Measurements from ENCODE around the gene COL11A1.
"Not testable (repeated sequence)": the region's sequence is repeated elsewhere in the genome, so short reads cannot be mapped to it uniquely, and the experiment has no call there.

Gene COL11A1

DNA sequence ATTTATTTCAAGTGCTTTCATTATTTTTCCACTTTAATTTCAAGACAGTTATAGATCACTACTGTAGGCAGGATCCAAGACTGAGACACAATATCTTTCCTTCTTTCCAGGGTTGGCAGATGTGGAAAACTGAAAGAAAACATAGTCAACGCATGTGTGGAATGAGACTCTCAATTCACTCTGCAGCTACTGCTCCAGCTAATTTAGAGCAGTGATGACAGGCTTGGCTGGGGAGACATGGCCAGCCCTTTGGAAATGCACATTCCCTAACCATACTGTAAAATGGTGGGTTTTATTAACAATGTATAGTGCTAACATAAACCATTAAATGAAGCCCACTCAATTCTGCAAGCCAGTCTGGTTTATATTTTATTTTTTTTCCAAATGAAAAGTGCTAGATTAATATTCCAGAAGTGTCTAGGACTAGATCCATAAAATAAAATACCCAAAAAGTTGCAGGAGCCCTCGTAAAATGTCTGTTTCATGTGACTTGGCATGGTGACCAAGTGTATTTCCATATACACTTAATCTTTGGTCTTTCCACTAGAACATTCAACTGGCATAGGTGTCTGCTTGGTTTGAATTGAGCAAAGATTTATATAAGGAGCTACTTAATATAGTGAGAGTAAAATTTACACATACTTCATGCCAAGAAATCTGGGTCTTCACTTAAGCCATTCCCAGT lies 32.9 kb downstream of the COL11A1 start:
- DNase-seq, result no peak

DNA sequence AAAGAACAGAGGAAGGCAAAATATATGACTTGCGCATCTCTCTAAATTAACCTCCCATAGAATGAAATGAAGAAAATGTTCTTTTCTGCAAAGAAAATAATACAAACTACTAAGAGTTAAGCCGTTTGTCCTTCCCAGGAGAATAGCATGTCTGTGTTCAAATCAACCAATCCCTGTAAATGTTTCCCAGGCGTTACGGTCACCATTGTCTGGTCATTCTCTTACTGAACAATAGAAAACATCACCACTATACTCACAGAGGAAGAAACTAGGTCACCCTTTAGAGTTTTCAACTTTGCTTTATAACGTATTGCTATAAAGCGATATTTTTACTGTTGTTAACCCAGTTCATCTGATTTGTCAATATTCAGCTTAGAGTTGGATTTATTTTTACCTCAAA lies 34.1 kb downstream of the COL11A1 start:
- DNase-seq, result no peak

DNA sequence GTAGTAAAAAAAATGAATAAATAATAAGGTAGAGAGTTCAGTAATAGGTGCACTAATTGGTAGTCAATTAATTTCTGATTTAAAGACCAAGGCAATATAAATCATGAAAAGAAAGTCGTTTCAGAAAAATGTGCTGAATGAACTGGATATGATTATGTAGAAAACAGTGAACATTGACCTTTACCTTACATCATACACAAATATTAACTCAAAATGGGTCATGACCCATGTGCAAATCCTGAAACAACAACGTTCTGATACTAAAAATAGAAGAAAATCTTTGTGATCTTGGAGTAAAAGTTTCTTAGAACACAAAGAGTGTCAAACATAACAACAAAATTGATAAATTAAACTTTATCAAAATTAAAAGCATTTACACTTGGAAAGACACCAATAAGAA lies 39.1 kb downstream of the COL11A1 start:
- DNase-seq, result no peak

DNA sequence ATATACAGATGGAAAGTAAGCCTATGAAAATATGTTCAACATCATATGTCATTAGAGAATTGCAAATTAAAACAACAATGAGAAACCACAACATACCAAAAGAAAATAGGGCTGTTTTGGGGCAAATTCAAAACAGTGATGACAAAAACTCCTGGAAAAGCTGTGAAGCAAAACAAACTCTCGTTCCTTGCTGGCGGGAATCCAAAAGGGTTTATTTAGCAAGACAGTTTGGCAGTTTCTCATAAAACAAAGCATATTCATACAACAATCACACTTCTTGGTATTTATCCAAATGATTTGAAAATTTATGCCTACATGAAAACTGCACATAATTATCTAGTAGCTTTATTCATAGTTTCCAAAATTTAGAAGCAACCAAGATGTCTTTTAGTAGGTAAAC lies 44.4 kb downstream of the COL11A1 start:
- no peak for DNase-seq

DNA sequence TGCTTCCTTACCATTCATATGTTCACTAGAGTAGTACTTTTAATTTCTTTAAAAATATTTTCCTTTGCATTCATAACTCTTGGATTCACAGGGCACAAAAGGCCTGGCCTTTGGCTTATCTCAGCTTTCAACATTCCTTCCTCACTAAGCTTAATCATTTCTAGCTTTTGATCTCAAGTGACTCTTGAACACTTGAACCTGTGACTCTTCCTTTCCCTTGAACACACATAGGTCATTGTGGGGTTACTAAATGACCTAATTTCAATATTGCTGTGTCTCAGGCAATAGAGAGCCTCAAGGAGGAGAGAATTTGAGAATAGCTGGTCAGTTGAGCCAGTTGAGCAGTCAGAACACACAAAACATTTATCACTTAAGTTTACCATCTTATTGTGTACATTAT lies 49.9 kb downstream of the COL11A1 start:
- no peak for DNase-seq

DNA sequence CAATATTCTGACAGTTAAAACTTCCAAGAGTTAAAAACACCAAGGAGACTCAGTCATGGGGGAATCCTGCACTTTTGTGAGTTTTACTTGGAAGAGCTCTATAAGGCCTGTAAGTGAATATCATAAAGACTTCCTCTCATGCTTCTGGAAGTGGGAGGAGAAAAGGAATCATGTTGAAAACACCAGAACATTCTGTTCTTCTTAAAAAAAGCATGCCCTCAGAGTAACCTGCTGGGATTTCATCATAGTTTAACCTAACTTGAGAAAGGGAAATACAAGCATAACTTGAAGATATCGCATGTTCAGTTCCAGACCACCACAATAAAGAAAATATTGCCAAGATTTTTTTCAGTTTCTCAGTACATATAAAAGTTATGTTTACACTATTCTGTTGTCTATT lies 51.9 kb downstream of the COL11A1 start:
- no peak for DNase-seq

DNA sequence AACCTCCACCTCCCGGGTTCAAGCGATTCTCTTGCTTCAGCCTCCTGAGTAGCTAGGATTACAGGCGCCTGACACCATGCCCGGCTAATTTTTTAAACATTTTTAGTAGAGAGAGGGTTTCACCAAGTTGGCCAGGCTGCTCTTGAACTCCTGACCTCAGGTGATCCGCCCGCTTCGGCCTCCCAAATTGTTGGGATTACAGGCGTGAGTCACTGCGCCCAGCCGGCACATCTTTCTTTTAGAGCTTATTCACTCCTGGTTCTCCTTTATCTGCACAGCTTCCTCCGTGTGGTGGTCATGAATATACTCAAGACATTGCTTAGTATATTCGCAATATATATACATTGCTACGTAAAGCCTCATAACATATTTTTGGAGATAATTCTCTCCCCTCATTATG lies 80.2 kb downstream of the COL11A1 start:
- not testable (repeated sequence) for DNase-seq

DNA sequence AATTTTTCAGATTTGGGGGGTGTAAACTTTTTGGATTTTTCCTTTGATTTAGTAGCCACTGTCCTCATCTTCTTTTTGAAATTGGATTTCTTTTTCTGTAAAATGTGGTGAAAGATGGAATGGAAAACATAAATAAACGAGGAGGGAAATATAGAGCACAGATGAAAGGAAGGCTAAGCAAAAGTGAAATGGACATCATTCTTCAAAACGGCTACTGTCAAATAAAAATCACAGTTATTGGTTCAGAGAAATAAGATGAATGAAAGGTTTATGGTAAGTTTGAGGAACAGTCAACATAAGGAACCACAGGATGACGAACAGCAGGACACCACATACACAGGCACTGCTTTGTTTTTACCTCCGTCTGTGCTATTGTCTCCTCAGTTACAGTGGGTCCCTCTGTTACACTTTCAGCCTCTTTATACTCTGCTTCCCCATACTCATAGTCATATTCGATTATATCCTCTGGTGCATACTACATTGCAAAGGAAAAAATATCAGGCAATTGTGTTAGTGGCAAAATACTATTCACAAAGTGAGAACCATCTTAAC lies 82.4 kb downstream of the COL11A1 start:
- no peak for DNase-seq

DNA sequence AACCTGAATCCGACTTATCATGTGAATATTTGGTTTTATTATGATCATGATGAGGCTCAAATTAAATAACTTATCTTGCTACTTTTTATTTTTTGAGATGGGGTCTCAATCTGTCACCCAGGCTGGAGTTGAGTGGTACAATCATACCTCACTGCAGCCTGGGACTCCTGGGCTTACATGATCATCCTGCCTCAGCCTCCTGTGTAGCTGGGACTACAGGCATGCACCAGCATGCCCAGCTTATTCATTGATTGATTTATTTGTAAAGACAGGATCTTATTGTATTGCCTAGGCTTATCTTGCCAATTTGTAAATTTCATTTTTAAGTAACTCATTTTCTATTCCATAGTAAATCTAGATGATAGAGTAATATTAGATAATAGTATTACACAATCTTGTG lies 84.3 kb downstream of the COL11A1 start:
- DNase-seq, result no peak

DNA sequence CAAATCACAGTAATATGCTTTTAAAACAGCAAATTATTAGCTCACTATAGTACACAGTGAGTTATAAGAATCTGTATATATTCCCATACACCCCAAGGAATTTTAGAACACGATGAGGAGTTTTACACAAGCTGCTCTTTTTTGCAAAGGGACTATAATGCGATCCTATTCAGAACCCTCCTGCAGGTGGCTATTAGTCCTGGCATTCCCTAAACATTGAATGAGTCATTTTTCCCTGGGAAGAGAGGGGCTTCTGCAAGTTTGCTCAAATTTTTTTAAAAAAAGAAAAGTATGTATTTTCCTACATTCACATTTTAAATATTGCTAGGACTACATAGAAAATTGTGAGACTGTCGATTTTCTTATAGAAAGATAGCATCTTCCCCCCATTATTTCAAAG lies 106.3 kb downstream of the COL11A1 start:
- no peak for DNase-seq

DNA sequence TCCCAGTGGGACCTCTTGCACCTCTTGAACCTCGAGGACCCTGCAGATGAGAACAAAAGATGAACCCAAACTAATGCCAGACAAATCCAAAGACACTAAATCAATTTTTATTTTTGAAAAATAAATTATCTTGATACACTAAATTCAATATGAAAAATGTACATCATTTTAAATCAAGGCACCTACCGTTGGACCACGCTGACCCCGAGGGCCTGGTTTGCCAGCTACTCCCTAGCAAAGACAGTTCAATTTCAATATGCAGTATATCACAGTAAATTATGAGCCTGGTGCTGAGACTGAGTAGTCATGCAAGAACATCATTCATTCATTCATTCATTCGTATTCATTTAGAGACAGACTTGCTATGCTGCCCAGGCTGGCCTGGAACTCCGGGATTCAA lies 129.4 kb downstream of the COL11A1 start:
- no peak for DNase-seq

DNA sequence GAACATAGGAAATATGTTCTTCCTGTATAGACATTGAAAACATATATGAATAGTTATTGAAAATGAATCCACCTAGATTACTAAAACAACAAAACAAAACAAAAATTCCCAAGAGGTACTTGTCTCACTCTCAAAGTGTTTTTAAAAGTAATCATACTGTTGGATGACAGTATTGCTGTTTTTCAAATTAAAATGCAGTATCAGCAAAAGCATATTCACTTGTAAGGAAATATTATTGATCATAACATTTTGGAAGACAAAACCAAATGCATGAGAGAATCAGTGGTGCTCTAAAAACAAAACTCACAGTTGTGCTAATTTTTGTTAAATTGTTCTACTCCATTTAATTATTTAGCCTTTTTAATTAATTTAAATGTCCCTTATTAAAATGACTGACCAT lies 131.0 kb downstream of the COL11A1 start:
- DNase-seq, result no peak

DNA sequence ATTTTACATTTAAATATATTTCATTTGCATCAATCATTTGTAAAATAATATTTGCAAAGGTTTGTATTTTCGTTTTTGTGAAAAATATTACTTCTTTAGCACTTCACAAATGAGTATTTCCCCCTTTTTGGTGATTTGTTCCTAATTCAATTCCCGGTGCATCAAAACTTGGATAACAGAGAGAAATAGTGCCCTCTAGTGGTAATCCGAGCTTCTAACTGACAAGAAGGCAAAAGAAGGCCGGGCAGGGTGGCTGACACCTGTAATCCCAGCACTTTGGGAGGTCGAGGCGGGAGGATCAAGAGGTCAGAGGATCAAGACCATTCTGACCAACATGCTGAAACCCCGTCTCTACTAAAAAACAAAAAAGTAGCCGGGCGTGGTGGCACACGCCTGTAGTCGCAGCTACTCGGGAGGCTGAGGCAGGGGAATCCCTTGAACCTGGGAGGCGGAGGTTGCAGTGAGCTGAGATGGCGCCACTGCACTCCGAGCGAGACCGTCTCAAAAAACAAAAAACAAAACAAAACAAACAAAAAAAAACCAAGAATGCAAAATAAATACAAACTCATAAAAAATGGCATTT lies 137.7 kb downstream of the COL11A1 start:
- peak; percentile 59 for DNase-seq

DNA sequence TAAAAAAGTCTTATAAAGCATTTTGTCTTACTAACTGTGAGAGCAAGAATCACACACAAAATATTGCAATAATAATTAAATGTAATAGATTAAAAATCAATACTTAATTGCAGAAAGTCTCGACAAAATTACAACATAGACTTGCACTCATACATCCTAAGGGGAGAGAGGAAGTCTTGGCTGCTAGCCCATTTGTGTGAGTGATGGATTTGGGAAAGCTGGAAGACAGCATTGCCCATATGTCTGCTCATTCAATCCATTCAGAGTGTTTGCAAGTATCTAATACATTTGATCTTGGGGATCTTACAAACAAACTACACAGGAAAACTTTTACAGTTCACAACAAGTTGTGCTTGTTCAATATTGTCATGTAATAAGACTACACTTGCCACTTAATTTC lies 140.5 kb downstream of the COL11A1 start:
- DNase-seq, result no peak

DNA sequence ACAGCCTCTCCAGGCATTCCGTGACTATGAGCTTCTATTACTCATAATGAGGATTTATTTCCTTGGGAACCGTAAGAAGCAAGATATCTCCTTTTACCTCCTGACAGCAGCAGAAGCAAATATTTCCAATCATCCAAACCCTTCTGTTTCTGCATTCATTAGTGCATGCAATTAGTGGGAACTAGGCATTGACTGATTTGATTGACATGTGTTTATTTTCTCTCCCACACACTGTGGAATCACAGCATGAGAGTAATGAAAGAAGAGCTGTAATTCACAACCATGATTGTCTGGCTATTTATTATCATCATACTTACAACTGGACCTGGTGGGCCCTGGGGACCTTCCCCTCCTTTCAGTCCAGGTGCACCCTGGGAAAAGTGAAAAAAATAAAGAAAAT lies 146.8 kb downstream of the COL11A1 start:
- no peak for DNase-seq

DNA sequence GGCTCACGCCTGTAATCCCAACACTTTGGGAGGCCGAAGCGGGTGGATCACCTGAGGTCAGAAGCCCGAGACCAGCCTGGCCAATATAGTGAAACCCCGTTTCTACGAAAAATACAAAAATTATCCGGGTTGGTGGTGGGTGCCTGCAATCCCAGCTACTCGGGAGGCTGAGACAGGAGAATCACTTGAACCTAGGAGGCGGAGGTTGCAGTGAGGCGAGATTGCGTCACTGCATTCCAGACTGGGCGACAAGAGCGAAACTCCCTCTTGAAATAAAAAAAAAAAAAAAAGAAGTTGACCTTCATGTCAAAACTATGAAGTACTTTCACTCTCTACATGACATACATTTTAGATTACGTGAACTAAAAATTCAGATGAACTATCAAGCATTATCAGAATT lies 153.7 kb downstream of the COL11A1 start:
- DNase-seq, result no peak

DNA sequence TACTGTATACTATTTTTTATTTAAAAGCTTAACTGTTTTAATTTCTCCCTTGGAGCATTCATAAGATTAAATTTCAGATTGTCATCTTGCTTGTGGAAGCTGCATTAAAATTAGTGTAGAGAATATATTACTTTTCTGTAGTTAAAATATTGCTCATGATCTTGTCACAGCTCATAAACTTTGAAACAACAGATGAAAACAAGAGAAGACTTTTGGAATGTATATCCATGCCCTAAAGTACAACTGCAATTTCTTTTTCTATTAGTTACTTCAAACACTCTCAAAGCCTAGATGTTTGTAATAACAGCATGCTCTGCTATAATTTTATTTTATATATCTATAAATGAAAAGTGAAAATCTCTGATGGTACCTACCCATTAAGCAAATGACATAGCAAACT lies 155.9 kb downstream of the COL11A1 start:
- DNase-seq, result no peak

DNA sequence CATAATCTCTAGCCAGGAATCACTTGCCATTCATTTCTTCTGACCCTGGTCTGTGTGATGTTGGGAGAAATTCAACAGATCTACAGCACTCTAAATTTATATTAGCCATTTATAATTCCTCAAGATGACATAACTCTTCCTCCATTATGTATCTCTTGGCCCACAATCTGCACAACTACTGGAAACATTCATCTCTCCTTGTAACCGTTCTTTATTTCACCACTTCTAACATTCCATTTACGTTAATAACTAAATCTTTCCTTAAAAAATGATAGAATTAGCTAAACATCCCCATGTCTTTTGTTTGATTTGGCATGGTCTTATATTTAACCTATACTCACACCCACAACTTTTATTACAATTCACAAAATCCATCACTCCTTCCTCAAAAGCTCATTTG lies 166.0 kb downstream of the COL11A1 start:
- DNase-seq, result no peak

DNA sequence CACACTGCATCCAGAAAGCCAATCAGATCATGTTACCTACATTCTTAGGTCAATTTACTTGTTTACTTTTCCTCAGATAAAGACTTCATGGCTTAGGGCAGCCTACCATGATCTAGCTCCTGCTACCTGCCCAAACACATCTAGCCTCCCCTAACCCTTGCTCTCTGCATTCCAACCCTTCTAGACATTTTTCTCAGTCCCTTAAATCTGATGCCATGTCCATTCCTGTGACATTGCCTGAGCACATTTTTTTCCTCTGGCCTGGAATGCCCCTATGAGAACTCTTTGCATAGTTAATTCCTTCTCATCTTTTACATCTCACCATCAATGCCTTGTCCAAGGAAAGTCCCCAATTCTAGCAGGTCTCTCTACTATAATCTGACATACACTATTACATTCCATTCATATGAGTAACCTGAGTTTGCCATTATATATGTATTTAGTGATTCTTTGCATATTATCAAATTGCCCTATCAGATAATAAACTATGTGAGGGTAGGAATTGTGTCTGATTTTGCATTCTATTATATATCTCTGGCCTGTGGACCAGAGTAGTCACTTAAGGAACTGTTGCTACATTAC lies 166.9 kb downstream of the COL11A1 start:
- no peak for DNase-seq

DNA sequence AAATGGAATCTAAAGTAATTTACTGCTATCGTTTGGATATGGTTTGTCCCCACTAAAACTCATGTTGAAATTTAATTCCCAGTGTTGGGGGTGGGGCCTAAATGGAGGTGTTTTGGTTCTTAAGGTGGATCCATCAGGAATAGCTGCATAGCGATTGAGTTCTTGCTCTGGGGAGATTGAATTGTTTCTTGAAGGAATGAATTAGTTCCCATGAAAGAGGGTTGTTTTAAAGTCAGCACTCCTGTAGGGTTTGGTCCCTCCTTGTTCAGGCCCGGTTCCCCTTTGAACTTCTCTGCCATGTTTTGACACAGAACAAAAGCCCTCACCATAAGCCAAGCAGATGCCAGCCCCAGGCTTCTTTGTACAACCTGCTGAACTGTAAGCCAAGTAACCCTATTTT lies 170.9 kb downstream of the COL11A1 start:
- no peak for DNase-seq

DNA sequence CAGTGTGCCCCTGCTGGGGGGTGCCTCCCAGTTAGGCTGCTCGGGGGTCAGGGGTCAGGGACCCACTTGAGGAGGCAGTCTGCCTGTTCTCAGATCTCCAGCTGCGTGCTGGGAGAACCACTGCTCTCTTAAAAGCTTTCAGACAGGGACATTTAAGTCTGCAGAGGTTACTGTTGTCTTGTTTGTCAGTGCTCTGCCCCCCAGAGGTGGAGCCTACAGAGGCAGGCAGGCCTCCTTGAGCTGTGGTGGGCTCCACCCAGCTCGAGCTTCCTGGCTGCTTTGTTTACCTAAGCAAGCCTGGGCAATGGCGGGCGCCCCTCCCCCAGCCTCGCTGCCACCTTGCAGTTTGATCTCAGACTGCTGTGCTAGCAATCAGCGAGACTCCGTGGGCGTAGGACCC lies 175.0 kb downstream of the COL11A1 start:
- not testable (repeated sequence) for DNase-seq

DNA sequence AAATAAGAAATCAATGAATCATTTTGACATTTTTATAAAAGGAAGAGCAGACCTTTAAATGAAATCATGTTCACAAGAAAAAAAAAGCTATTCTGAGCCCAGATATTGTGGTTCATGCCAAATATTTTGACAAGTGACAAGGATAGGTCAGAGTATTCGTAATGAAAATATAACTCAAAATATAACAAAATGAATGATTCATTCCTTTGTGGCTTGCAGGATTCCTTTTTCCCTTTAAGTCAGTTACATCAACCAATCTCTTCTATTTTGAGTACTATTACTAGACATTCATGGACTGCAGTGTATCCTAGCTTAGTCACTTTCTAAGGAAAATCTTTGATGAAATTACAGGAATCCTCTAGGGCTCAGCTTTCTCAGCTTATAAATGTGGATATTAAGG lies 188.7 kb downstream of the COL11A1 start:
- DNase-seq, result peak; percentile 30

DNA sequence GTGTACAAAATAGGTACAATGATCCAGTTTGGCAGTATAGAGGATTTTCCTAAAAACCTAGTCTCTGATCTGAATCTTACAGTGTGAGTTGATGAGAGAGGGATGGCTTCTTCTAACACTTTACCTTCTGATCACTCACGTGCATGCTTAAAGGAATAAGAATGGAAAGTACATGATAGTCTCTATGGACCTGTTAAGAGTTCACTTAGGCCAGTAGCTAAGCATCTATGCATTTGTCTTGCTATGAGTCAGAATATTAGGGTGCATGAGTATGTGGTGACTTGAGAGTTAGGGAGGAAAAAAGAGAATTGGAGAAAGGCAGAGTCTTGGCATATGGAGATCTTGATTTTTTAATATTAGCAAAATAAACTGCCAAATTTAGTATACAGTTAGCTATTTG lies 206.3 kb downstream of the COL11A1 start:
- DNase-seq, result no peak

DNA sequence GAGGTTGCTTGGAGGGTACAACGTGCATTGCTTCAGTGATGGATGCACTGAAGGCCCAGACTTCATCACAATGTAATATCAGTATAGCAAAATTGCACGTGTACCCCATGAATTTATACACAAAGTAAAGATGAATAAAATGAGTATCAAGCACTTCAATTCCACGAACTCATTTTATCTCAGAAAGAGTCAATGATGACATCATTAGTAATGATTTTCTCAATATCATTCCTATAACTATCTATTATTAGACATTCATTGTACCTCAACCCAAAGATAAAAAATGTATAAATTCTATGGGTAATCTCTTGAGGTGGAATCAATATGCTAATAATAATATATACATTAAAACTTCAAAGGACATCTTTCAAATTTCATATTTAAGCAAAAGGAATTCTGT lies 208.4 kb downstream of the COL11A1 start:
- no peak for DNase-seq

DNA sequence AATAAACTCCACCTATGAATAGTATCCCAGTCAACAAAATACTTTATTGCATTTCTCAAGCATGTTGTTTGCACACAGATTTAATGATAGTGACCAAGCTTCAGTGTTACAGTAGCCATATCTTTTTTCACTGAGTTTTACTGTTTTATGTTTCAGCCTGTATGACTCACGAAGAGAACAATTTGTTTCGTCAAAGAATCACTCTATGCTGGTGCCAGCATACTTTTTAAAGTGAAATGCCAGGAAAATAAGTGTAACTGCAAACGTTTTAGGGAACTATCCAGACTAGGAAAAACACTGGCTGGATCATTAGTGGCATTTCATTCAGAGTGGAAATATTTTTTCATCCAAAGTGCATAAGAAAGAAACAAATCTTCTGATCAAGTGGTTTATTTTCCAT lies 210.8 kb downstream of the COL11A1 start:
- DNase-seq, result peak; percentile 30
